GM19397 (cell line): ENCODE measurements around the gene RGS7BP.
"Not testable (repeated sequence)": the region's sequence is repeated elsewhere in the genome, so short reads cannot be mapped to it uniquely, and the experiment has no call there.

Experiments used
- ATAC-seq: cut with Tn5 transposase; IDR thresholded peaks from one replicate; pipeline ENCODE4 v1.9.1; 2021; ENCODE audit warnings: mild to moderate bottlenecking, moderate library complexity; ENCODE audit not compliant: unreplicated experiment

RGS7BP gene

DNA sequence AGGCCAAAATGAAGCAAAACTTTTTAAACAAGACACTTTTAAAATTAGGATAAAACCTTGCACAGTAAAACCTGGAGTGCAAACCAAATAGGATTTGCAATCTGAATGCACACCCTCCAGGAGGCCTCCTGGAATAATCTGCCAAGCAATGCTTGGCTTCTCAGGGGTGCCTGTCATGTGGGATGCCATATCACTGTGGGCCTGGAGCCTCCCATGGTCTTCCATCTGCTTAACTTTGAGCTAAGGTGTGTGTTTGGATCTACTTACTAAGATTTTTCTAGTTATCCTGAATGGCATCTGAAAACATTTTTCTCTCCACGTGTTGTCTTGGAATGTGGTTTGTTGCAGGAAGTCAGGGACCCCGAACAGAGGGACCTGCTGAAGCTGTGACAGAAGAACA lies 52.1 kb downstream of the RGS7BP start:
- ATAC-seq: no peak

DNA sequence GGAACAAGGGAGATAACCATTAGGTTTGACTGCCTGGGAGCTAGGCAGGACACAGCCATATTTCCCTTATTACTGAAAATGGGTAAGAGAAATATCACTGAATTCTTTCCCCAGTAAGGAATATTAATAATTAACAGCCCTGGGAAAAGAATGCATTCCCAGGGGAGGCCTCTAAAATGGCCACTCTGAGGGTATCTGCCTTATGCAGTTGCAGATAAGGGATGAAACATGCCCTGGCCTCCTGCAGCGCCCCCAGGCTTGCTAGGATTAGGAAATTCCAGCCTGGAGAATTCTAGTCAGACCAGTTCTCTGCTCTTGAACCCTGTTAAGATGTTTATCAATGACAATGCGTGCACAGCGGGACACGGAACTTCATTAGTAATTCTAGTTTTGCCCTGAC lies 52.8 kb downstream of the RGS7BP start:
- ATAC-seq: not testable (repeated sequence)

DNA sequence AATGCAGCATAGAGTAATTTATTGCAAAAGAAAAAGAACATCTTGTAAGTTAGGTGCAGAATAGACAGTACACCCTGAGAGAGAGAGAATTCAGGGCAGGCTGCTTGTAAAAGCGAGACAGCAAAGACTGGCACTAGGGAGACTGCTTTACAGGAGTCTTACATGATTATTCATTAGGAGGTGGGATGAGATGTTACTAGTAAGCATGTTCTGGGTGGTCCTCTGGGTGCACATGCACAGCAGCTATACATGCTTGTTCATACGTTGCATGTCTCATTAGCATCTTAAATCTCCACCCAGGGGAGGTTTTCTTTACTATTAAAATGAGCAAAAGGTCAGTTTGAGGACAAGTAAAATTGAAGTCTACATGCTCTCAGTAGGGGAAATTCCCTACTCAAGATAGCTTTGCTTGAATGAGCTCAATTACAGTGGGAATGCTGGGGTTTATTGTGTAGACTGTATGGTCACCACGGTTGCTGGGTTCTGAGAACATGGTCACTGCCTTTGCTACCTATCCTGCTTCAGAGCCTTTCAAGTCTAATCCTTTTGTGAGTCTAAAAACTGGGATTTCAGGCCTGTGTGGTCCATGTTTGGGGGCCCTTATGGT lies 60.6 kb downstream of the RGS7BP start:
- no peak for ATAC-seq

DNA sequence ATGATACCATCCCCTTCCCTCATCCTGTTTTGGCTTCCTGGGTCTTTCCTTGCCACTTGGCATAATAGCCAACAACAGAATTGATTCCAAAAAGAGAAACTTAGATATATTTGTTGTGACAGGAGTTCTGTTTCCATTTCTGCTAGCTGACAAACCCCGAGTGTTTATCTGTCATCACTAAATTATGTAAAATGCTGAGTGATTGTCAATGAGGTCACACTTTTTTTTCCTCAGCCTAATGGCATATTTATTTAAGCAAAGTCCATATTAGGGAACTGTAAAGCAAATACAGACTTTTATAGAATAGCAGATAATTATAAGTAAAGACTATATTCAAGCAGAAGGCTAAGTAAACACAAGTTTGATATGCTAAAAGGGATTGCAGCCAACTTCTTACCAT lies 64.0 kb downstream of the RGS7BP start:
- ATAC-seq: no peak

DNA sequence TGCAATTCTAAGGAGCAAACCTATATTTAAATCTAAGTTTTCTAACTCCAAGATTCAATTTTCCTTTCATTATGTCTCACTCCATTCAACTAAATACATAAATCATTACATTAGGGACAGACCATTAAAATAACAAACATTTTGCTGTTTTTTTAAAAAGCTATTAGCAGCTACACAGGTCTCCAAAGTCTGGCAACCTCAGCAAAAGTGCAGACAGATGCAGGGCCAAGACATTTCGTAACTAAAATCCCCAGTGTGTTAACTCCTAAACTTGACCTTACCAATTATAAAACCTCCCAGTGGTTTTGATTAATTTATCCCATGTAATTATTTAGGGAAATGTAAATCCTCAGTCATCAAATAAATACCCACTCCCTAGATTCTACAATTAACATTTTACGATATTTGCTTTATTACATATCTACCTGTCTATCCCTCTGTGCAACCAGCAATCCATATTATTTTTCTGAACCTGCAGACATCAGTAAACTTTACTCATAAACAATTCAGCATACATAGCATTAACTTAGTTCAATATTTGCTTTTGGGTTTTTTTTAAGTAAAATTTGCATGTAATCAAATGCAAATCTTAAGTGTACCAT lies 64.7 kb downstream of the RGS7BP start:
- ATAC-seq: no peak

DNA sequence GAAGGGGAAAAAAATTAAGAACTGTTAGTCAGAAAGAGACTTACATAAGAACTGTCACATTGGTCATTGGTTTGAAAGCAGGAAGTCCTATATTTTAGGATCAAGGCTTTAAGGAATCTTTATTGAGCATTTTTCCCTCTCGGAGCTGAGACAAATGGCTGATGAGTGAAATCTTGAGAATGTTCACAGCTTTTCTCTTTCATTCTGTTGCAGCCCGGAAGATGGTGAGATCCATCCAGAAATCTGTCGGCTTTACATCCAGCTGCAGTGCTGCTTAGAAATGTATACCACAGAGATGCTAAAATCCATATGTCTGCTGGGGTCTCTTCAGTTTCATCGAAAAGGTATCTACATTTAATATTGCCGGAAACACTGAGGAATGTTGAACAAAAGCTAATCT lies 69.7 kb downstream of the RGS7BP start:
- no peak for ATAC-seq

DNA sequence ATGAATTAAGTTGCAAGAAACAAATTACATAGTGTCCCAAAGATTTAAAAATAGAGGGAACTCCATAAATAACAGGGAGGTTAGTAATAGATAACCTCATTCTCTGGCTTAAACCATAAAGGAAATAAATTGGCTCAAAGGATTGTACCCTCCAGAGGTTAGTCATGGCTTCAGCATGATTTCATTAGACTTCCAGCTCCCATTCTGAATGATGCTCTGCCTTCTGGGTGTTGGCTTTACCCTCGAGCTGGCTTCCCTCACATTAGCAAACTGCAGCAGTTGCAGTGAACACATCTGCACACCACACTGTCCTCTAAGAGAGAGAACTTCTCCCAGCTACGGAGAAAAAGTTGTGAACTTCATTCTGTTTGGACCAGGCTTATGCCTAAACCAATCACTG lies 70.4 kb downstream of the RGS7BP start:
- no peak for ATAC-seq

DNA sequence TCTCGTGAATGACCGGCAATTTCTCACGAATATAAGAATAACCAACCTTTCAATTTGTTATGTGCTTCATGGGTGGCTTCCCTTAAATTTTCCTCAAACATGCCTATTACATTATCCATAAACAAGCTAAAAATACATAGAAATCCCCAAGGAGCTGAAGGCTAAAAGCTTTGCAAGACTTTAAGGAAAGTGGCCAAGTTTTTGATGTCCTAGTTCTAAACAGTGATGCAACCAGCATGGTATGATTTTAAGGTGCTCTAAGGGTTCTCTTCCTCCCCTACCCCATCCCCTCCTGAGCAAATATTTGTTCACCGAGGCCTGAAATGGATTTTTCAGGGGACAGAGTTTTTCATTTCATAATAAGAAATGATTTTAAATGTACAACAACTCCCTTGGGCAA lies 79.8 kb downstream of the RGS7BP start:
- no peak for ATAC-seq

DNA sequence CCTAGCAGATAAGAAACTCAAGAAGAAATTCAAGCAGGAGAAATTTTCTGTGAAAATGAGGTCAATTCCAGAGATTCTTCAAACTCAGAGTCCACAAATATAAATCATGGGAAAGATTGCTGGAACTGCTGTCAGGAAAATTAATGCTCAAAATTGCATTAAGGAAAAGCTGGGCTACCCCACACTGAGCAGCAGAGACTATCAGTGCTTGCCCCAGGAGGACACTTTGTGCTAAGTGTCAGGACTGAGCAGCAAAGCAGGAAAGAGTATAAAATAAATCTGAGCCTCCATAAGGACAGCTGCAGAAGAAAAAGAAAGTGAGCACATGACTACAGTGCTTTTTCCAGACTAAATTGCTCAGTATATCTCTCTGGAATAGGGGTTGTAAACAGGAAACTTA lies 81.6 kb downstream of the RGS7BP start:
- no peak for ATAC-seq

DNA sequence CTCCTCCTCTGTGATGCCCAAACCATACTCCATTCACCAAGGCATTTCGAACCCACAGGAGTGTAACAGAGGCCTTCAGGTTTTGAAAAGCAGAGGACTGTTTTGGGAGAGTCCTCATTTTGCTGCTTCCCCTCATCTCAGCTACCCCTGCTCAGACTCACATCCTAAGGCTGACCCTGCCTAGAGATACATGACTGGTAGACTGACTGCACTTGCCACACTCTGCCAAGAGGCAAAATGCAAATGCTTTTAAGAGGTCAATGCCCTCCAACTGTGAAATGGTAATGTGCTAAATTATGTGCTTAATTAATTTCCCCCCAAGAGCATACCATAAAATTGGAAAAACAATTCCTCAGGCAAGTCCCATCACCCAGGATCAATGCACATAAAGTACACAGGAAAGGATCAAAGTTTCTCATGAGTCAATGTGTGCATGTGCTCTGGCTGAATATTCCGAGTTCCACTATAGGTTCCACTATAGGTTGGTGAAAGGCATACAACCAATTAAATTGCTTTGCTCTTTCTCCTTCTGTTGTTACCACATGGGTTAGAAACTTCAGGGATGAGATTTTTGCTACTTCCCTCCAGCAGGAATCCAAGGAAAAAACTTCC lies 87.0 kb downstream of the RGS7BP start:
- no peak for ATAC-seq

DNA sequence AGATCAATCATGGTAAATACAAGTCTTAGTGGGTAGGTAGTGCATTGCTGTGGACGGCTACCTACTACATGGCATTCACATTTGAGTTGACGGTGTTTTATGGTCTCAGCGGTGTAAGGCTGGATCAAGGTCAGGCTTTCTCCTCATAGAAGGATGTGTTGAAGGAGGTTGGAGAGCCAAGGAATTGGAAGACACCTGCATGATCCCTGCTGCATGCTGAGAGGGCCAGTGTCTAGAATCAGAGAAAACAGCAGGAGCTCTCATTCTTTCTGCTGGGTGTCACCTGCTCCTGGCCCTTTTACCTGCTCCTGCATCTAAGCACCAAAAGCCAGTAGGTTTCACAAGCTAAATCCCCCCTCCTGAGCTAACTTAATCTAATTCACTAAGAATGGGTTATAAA lies 88.2 kb downstream of the RGS7BP start:
- no peak for ATAC-seq

DNA sequence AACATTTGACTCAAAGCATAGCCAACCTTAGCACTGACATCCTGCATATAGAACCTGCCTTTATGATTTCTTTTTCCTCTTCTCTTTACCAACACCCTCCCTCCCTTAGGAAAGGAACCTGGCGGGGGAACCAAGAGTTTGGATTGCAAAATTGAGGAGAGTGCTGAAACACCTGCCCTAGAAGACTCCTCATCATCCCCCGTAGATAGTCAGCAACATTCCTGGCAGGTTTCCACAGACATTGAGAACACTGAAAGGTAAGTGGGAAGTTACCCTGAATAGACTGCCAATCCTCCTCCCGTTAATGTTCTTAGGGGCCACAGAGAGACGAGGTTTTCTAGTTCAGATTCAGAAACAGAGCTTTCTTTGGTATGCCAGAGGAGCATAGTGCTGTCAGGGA lies 88.8 kb downstream of the RGS7BP start:
- ATAC-seq: no peak

DNA sequence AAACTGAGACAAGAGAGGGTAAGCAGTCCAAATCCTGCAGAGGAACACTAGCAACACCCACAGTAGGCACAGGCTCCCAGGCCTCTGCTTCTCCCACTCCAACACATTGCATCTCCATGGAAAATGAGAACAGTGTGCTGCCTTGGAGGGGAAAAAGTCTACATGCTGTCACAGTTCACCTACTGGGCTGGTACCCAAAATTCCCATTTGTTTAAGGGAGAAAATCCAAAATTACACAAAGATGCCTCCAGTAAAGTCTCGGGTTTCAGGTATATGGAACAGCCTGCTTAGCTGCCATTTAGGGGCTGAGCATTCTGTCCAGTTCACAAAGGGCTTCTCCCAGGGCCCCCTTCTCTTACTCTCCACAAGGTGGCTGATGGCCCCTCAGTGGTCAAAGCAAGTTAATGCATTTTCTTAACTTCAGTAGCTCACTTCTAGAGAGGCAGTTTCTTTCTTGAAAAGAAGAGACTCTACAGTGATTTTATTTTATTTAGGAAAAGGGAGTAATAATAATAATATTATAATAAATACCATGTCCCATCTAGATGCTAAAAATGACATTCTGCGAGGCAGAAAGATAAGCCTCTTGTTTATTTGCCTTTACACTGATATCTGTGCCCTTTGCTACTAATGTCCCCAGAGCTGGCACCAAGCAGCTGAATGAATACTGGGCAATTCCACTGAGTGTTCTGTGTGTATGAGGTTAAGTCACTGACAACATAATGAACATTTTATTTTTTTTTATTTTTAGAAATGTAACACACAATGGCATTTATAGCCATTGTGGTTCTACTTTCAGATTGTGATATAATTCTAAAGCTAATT lies 89.4 kb downstream of the RGS7BP start:
- no peak for ATAC-seq

DNA sequence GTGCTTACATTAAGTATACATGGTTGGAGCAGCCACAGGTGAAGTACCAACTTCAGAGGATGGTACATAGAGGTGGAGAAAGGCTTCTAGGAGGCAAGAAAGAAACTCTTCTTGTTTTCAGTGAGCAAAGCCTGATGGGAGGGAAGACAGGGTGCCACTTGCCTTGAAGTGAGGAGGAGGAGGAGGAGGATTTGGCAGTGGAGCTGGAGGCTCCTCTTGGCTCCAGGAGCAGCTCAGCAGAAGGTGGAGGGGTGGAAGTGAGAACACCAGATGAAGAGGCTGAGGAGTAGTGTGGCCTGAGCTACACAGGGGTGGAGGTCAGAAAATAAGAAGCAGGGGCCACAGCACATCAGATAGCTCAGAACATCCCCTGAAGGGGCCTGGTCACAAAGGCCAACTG lies 93.4 kb downstream of the RGS7BP start:
- no peak for ATAC-seq

DNA sequence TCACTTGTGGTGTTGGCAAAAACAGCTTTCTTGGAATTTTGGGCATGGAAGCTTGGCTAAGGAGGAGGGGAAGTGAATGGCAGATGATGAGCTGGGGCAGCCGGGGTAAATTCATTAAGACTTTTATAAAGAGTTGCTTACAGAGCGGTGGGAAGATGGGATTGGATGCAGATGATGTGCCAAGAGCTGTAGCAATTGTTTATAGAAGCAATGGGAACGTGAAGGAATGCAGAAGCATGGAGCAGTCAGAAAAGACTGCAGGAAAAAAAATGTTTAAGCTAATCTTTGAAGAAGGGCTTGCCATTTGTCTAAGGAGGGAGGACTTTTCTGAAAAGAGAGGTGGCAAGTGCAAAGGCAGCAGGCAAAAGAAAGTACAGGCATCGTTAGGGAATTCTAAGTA lies 97.9 kb downstream of the RGS7BP start:
- no peak for ATAC-seq

DNA sequence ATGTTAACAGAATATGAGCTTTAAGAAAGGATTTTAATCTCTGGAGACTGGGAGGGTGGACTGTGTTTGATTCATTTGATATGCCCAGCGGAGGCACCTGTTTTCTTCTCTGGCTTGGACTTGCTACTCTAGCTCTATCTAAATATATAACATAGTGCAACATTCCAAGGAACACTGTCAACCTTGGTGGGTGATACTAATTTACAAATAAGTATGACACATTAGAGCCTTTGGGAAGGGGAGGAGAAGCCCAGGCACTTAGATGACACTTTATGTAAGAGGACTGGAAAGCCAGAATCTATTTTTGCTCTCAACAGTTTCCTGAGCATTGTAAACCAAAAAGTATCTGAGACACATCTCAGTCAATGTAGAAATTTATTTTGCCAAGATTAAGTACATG lies 101.1 kb downstream of the RGS7BP start:
- no peak for ATAC-seq

DNA sequence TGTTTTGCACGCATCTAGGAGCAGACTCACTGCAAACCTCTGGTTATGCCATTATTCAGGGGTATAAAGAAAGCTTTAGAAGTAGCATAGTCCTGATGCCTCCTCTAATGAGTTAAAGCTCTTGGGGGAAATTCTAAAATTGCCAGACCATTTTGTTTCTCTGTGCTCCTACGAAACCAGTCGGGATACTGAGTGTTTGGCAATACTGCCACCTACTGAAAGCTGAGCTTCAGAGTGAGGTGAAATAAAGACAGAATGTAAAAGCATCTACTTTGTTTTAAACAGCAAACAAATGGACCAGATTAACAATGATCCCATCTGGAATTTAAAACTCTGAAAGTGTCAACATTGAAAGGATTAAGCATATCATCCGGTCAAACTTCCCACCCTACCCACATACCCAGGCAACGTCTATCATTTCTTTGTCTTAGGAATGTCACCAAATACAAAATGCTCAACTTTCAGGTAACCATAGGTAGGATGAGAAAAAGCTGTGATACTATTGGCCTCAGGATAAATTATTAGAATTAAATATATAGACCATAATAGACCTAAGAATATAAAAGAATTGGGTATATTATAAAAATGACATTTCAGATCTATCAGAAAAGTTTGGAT lies 106.6 kb downstream of the RGS7BP start:
- no peak for ATAC-seq

DNA sequence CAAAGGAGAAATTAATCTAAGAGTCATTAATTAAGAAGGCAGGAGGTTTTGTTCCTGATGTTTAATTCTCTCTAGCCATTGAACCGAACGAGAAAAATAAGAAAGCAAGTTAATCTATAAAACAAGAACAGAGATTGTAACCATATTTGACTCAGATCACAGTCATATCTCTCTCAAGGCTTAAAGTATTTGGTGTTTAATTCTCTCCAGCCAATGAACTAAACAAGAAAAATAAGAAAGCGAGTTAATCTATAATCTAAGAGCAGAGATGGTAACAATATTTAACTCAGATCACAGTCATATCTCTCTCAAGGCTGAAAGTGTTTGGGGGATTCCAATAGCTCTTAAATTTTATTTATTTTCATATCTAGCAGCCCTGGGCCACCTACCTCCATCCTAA lies 110.1 kb downstream of the RGS7BP start:
- peak; percentile 72 for ATAC-seq

DNA sequence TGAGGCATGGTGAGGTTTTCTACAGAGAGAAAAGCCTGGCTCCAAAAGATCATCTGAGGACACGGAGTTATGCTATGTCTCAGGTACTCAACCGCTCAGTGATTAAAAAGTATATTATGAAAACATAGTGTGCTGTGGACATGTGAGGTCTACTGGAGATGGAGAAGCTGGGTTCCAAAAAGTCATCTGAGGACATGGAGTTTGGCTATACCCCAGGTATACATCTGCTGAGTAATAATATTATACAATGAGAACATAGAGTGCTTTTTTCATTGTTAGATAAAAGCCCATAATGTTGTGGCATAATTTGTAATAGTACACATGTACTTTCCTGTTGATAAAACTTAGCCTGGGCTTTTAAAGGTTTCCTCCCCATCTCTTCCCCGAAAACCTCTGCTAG lies 113.8 kb downstream of the RGS7BP start:
- ATAC-seq: no peak

DNA sequence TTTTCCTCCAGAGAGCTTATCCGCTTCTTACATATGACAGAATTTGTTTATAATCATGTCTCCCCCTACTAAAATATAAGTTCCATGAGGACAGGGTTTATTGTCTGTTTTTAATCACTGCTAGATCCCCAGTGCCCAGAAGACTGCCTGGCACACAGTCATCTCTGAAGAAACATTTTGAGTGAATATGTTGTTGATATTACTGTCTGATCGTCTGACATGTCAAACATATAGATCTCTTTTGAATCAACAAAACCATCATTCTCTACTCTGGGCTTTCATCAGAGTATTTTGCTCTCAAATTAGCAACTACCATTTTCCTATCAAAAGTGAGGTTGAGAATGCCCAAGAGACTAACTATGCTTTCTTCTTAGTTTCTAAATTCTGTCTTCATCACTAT lies 117.2 kb downstream of the RGS7BP start:
- no peak for ATAC-seq

DNA sequence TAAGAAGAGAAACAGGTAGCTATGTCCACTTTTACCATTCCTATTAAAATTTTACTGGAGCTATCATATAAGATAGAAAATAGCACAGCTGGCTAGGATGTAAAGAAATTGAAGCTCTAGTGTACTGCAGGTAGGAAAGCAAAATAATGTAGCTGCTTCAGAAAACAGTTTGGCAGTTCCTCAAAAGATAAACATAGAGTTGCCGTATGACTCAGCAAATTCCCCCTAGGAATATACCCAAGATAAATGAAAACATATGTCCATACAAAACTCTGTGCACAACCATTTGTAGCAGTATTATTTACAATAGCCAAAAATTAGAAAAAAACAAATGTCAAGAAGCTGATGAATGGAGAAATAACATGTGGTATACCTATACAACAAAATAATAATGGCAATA lies 119.9 kb downstream of the RGS7BP start:
- ATAC-seq: no peak

DNA sequence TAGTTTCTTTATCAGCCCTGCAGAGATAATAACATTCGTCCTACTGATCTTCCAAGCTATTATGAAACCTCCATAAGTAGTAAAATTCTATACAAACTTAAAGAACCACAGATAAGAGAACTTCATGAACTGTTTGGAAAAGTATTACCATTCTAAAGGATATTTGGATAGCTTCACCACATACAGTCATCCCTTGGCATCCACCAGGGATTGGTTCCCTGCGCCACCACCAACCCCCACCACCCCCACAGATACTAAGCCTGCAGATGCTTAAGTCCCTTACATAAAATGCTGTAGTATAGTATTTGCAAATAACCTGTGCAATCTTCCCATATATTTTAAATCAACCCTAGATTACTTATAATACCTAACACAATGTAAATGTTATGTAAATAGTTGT lies 123.1 kb downstream of the RGS7BP start:
- ATAC-seq: no peak
